Measurements from ENCODE around the gene IGLL1. TPM values are rescaled to one million over a fixed set of nuclear protein-coding genes. Genes with fewer than 3 reads are reported as not detected.

Gene IGLL1
- total and polyA plus RNA-seq, 4 donors = 17.4 TPM; not detected in 3

GRCh38 chr22:23563111-23563510, 17.0 kb downstream of the IGLL1 start:
- Histone ChIP-seq H3K27ac (ENCODE audit: low read depth in 1 of 2, low read length in 2 of 2) (no peak overlapping the region), H3K4me3 (ENCODE audit: low read depth in 1 of 3, low read length in 3 of 3) (no peak overlapping the region), H3K4me1 (ENCODE audit: control insufficient read depth in 4 of 4, insufficient read depth in 4 of 4, low read length in 3 of 4) (peaks cover 2 to 9% (median 6%) of the 10 kb centered on the region in 4 donors), H3K27me3 (ENCODE audit: control insufficient read depth in 4 of 4, insufficient read depth in 4 of 4, low read length in 3 of 4) (no peaks in the 10 kb centered on the region), H3K36me3 (ENCODE audit: control insufficient read depth in 4 of 4, insufficient read depth in 3 of 4, low read depth in 1 of 4, low read length in 3 of 4) (no peaks in the 10 kb centered on the region), H3K9ac (ENCODE audit: low read depth in 1 of 2, low read length in 2 of 2) (no peak overlapping the region), H3K9me3 (ENCODE audit: control insufficient read depth in 4 of 4, low read length in 3 of 4) (no peaks in the 10 kb centered on the region)
- TF ChIP-seq SP1 (IDR thresholded peaks at IDR 0.05) = no peak
- TF ChIP-seq GABPA (IDR thresholded peaks at IDR 0.05 in 1 of 2, conservative IDR thresholded peaks at IDR 0.05 in 1 of 2) = no peak
- TF ChIP-seq ATF3 (IDR thresholded peaks at IDR 0.05) = no peak
- TF ChIP-seq CTCF (IDR thresholded peaks at IDR 0.05; ENCODE audit: low read depth, low read length, missing input control) = no peak
- TF ChIP-seq HNF4A (conservative IDR thresholded peaks at IDR 0.05) = no peak
- TF ChIP-seq JUND (IDR thresholded peaks at IDR 0.05) = no peak
- no peak for TF ChIP-seq RXRA (IDR thresholded peaks at IDR 0.05)
- no peak for TF ChIP-seq ZBTB33 (IDR thresholded peaks at IDR 0.05)
- TF ChIP-seq REST (IDR thresholded peaks at IDR 0.05) = no peak
- TF ChIP-seq FOXA1 (IDR thresholded peaks at IDR 0.05) = no peak
- TF ChIP-seq EGR1 (IDR thresholded peaks at IDR 0.05; ENCODE audit: low read depth in 2 of 2) = no peak
- no peak for TF ChIP-seq NR2F2 (IDR thresholded peaks at IDR 0.05)
- no peak for TF ChIP-seq YY1 (IDR thresholded peaks at IDR 0.05)
- TF ChIP-seq MAX (IDR thresholded peaks at IDR 0.05) = no peak
- no peak for TF ChIP-seq FOXA2 (IDR thresholded peaks at IDR 0.05)
- TF ChIP-seq HNF4G (IDR thresholded peaks at IDR 0.05) = no peak
- no peak for TF ChIP-seq RAD21 (IDR thresholded peaks at IDR 0.05)
- TF ChIP-seq TAF1 (conservative IDR thresholded peaks at IDR 0.05) = no peak
- no peak for DNase-seq (ENCODE audit: low spot score)
- WGBS = 94% methylated on average over 9 of the region's 9 CpGs

Data from liver (tissue), 9 donors.